HG03175 (cell line): ENCODE measurements around the gene ARHGEF17.

Source experiments
- ATAC-seq: cut with Tn5 transposase; IDR thresholded peaks from one replicate; pipeline ENCODE4 v1.9.1; 2021; ENCODE audit warnings: mild to moderate bottlenecking, moderate library complexity; ENCODE audit not compliant: unreplicated experiment

The ARHGEF17 gene

GRCh38 chr11:73331138-73331916, 23.3 kb downstream of the ARHGEF17 start:
- ATAC-seq: no peak

GRCh38 chr11:73333173-73333572, 25.1 kb downstream of the ARHGEF17 start:
- ATAC-seq: no peak

DNA sequence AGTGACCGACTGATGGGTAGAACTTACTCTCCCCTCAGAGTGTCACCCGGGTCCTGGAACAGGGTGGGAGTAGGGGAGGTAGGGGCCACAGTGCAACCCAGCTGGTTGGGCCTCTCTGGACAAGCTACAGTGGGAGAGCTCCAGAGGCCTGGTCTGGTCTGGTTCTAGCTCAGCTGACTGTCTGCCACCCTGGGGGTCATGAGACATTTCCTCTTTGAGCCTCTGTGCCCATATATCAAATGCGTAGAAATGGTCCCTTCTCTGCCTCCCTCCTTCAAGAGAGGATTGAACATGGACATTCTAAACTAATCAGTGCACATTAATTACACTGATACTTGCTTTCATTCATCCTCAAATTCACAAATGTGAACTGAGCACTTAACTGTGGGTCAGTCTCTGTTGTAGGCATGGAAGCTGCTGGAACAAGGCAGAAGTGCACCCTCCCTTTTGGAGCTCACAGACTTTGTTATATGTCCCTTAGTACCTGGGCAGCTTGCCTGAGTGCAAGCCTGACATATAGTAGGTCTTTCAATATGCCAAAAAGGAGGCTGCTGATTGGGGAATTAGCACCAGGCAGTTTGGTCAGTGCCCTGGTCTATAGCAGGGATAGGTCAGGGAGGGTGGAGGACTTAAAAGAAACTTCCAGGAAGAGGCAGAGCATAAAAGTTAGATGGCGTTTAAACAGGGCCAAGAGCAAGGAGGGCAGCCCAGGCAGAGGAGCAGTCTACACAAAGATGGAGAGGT, 25.7 kb downstream of the ARHGEF17 start:
- ATAC-seq: no peak

DNA sequence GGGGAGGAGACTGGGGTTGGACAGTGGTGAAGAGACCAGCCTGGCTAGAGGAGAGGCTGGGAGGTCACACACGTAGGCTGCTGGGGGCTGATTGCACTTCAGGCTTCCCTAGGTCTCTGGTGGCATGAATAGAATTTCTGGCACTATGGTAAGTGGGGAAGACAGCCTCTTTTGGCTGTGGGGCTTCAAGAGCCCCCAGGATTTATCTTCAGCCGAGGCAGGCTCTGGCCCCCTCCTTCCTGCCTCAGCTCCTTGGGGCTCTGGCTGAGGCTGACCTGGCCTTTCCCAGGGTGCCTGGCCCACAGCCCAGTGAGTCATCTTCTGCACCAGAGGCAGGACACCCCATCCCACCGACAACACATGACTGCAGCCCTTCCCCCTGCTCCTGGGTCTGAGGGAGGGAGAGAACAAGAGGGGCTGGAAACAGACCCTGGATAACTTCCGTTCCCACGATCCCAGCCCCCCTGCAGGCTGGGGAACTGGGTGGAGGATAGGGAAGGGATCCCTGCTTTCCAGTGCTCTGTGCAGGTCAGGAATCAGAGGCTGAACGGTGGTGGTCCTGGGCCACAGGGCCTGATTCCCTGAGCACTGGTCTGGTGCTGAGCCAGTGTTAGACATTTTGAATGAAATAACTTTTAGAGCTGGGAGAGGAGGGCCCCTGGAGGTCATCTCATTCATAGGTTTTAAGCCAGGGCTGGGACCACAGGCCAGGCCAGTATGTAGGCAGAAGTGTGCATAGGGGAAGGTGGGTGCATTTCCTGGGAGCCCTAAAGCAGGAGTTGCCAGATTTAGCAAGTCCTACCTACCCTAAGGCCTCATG, 26.5 kb downstream of the ARHGEF17 start:
- no peak for ATAC-seq

- no peak for ATAC-seq
Measured at GRCh38 chr11:73335204-73335923, 27.3 kb downstream of the ARHGEF17 start.

GRCh38 chr11:73337846-73338245, 29.8 kb downstream of the ARHGEF17 start:
- ATAC-seq: no peak

GRCh38 chr11:73338279-73338678, 30.2 kb downstream of the ARHGEF17 start:
- ATAC-seq: no peak

GRCh38 chr11:73340164-73340563, 32.1 kb downstream of the ARHGEF17 start:
- ATAC-seq: no peak

DNA sequence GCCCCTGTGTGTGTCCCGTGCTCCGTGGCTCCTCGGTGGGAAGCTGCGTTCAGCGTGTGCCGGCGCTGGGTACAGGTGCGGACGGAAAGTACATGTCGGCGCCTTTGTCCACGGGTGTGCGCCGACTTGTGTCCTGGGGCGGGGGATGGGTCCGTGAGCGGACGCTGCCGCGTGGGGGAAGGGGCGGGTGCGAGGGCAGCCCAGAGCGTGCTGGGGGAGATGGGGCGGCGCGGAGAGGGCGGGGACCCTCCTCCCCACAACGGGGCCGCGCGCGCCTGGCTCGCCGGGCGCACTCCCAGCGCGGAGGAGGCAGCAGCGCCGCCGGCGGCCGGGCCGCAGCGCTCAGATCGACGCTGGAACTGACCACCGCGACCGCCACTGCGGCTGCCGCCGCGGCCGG, 34.6 kb downstream of the ARHGEF17 start:
- ATAC-seq: no peak

DNA sequence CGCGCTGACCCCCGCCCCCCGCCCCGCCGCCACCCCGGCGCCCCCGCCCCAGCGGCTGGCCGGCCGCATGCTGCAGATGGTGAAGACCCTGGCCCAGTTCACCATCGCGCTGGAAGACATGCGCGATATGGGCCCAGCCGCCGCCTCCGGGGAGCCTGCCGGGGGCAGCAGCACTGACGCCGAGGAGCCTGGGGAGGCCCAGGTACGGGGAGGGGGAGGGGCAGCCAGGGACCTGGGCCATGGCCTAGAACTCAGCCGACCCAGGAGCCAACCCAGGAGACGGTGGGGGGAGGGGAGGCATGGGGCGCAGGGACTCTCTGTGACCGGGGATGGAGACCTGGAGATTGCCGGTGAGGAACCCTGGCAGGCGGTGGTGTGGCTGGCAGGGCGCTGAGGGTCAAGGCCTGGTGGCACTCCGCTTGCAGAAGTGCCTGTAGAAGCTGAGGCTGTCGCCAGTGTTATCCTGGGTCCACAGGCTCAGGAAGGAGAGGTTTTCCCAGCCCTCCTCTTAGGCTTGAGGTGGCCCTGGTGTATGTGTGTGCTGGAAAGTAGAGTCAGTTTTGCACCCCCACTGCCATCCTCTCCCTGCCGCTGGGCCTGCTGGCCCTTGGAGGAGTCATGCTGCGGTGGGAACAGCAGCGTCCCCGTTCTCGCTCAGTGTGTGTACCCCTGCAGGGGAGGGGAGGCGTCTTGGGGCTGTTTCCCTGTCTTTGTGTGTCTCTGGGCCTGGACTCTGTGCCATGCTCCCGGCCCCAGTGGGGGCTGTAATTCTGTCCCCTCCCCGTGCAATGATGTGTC, 35.2 kb downstream of the ARHGEF17 start:
- ATAC-seq: no peak

DNA sequence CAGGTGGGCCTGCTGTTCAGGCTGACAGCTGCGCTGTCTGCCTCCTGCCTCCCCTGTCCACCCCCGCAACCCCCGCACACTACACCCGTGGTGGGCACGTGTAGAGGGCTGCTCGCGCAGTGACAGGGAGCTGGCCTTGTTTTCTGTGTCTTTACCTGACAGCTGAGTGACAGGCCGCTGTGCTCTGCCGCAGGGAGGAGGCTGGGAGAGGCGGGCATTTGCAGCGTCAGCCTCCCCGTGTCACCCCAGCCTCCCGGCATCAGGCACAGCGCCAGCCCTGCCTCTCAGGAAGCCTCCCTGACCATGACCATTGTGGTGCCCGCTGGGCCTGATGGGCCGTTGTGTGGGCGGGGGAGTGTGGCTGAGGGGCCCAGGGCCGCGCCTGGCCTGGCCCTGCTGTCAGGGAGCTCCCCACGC, 36.1 kb downstream of the ARHGEF17 start:
- ATAC-seq: no peak

GRCh38 chr11:73345481-73346160, 37.5 kb downstream of the ARHGEF17 start:
- ATAC-seq: no peak

- ATAC-seq: no peak
Measured at GRCh38 chr11:73346186-73346935, 38.3 kb downstream of the ARHGEF17 start.

DNA sequence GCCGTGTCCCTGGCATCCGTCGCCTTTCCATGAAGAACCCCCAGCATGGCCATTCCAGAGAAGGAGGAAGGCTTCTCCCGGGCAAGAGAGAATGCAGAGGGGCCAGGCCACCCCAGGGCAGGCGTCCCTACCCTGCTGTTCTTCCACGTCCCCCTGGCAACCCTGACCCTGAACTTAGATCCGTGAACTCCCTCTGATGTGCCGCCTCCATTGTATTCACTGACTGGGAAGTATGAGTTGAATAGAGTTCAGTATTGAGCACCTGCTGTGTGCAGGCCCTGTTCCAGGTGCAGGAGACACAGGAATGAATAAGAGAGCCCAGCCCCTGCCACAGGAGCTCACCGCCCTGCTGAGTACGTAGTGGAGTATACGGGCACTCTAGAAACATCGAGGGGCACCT, 39.0 kb downstream of the ARHGEF17 start:
- no peak for ATAC-seq

GRCh38 chr11:73348838-73349237, 40.8 kb downstream of the ARHGEF17 start:
- no peak for ATAC-seq

- no peak for ATAC-seq
Measured at GRCh38 chr11:73349633-73350032, 41.6 kb downstream of the ARHGEF17 start.

DNA sequence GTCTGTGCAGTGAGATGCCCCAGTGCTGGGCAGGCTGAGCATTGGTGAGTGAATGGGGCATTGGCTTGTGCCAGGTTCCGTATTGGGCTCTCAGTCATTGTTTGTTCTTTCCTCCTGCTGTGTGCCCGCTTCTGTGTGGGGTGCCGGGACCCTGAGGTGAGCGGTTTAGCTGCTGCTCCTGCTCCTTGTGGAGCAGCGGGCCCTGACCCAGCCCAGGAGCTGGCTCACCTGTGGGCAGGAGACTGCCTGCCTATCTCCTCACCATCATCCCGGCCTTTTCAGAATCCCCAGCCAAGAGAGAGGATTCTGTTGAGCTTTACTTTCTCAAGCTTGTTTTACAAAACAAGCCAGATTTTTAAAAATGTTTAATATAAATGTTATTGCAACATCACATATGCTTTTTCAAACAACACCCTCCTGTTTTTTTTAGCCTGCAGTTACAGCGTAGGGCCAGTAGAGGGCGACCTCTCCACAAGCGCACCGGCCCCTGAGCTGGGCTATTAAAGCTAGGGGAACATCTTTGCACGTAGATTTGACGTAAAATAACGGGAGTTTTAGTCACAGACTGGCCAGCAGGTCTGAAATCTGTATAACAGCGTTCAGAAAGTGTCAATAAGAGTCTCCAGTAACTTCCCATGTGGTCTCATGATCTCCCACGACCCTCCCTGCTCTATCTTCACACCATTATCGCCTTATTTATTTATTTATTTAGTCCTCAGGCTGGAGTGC, 43.0 kb downstream of the ARHGEF17 start:
- no peak for ATAC-seq

- no peak for ATAC-seq
Measured at GRCh38 chr11:73353422-73353821, 45.3 kb downstream of the ARHGEF17 start.
